Fibroblast of pulmonary artery (primary cell): Measurements from ENCODE around the gene THOC2.

ENCODE experiments used
- DNase-seq: peaks from one replicate; pipeline ENCODE4 v3.0.0-alpha.2; 2010; ENCODE audit warnings: low read depth
- H3K4me3 ChIP-seq: replicated peaks from 2 replicates; pipeline ENCODE4 v1.5.1; 2011; ENCODE audit warnings: low read depth, mild to moderate bottlenecking, control low read depth, low read length, moderate library complexity
- CTCF ChIP-seq: IDR thresholded peaks from 2 replicates; pipeline ENCODE4 v1.5.1; 2011; ENCODE audit warnings: mild to moderate bottlenecking, control low read depth, low read length, inconsistent platforms; ENCODE audit errors: missing control alignments

THOC2 gene

GRCh38 chrX:123648028-123648810 lies 84.6 kb downstream of the THOC2 start:
- TF ChIP-seq CTCF: no peak
- no peak overlapping the region for H3K4me3 ChIP-seq
- peak; percentile 63 for DNase-seq

GRCh38 chrX:123647244-123647643 lies 85.6 kb downstream of the THOC2 start:
- TF ChIP-seq CTCF: no peak
- H3K4me3 ChIP-seq: no peak overlapping the region
- no peak for DNase-seq

- H3K4me3 ChIP-seq: no peak overlapping the region
- no peak for TF ChIP-seq CTCF
- no peak for DNase-seq
These were observed 103.3 kb downstream of the THOC2 start for GRCh38 chrX:123629502-123629901.

GRCh38 chrX:123626962-123627361 lies 105.9 kb downstream of the THOC2 start:
- TF ChIP-seq CTCF: no peak
- peak; percentile 14 for DNase-seq
- no peak overlapping the region for H3K4me3 ChIP-seq

- H3K4me3 ChIP-seq: no peak overlapping the region
- no peak for DNase-seq
- TF ChIP-seq CTCF: no peak
These were observed 106.9 kb downstream of the THOC2 start for GRCh38 chrX:123625952-123626351.

GRCh38 chrX:123625477-123625876 lies 107.4 kb downstream of the THOC2 start:
- TF ChIP-seq CTCF: no peak
- DNase-seq: no peak
- H3K4me3 ChIP-seq: no peak overlapping the region

GRCh38 chrX:123617007-123617406 lies 115.8 kb downstream of the THOC2 start:
- TF ChIP-seq CTCF: no peak
- no peak overlapping the region for H3K4me3 ChIP-seq
- DNase-seq: no peak
